Measurements from ENCODE around the gene C17orf75.
"Not testable (repeated sequence)": the region's sequence is repeated elsewhere in the genome, so short reads cannot be mapped to it uniquely, and the experiment has no call there.

The C17orf75 gene

DNA sequence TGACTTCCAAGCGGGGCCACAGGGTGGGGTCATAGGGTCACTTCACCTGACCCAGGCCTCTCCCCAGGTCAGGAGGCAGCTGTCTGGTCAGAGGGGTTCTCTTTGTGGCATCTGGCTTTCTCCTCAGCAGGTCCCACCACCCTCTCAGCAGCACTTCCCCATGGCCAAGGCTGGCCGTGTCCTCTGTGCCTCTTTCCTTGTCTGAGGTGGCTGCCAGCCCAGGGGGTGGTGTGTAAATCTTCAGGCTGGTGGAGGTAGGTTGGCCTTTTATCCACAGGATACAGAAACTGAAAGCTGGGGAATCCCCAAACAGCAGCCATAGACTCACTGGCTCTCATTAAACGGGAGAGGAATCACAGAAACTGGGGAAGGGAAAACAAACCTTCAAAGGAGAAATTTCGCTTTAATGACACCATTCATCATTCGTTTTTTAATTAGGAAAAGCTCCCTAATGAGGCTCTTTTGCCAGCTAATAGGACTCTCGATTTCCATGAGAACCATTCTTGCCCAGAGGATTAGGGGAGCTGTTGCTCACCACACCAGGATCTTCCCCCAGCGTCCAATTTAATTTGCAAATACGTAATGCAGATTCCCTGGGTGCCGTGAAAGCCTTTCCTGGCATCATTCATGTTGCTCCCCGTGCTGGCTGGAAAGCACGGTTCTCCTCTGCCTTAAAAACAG is 18.0 kb downstream of the C17orf75 start:
- Histone ChIP-seq H3K27me3 (ENCODE audit: control insufficient read depth, low read length) (no peaks in the 10 kb centered on the region), H3F3A (ENCODE audit: control insufficient read depth, insufficient read depth) (peaks cover 8% of the 10 kb centered on the region; the same call in 1 of the 2 replicates), H3K9me2 (replicated peaks; ENCODE audit: control insufficient read depth, low read length) (no peaks in the 10 kb centered on the region), H3K4me2 (ENCODE audit: low read length) (no peak overlapping the region), H3K4me3 (ENCODE audit: low read length) (no peak overlapping the region), H4K20me1 (ENCODE audit: control insufficient read depth, insufficient read depth, low read depth, low read length) (no peaks in the 10 kb centered on the region), H3K4me1 (ENCODE audit: control insufficient read depth, low read length) (peaks cover 24% of the 10 kb centered on the region), H3K79me2 (ENCODE audit: control insufficient read depth, low read length) (no peaks in the 10 kb centered on the region), H3K9me3 (ENCODE audit: control insufficient read depth, insufficient read depth, low read length) (no peaks in the 10 kb centered on the region), H3K36me3 (ENCODE audit: control insufficient read depth, low read length) (no peaks in the 10 kb centered on the region), H3K27ac (ENCODE audit: low read depth, low read length) (no peak overlapping the region)
- TF ChIP-seq EZH2phosphoT487 (IDR thresholded peaks at IDR 0.05; ENCODE audit: borderline replicate concordance, low read length): no peak
- TF ChIP-seq, protein P1, sequence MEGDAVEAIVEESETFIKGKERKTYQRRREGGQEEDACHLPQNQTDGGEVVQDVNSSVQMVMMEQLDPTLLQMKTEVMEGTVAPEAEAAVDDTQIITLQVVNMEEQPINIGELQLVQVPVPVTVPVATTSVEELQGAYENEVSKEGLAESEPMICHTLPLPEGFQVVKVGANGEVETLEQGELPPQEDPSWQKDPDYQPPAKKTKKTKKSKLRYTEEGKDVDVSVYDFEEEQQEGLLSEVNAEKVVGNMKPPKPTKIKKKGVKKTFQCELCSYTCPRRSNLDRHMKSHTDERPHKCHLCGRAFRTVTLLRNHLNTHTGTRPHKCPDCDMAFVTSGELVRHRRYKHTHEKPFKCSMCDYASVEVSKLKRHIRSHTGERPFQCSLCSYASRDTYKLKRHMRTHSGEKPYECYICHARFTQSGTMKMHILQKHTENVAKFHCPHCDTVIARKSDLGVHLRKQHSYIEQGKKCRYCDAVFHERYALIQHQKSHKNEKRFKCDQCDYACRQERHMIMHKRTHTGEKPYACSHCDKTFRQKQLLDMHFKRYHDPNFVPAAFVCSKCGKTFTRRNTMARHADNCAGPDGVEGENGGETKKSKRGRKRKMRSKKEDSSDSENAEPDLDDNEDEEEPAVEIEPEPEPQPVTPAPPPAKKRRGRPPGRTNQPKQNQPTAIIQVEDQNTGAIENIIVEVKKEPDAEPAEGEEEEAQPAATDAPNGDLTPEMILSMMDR (IDR thresholded peaks at IDR 0.05; ENCODE audit: low read depth, low read length, poor library complexity, severe bottlenecking): no peak

DNA sequence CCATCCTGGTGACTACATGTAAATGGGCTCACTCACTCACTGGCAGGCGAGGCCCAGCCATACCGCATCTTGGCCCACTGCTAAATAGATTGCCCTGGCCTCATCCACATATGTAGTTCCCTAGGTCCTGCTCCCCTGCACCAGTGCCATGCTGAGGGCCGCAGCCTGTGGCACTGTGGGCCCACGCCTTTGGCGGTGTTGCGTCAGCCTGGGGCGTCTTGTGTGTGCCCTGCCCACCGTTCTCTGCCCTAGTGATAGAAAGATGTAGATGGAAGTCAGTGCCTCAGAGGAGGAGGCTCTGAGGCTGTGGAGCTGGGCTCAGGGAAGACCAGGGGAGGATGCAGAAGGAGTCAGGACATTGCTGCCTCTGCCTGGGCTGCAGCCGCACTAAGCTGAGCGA is 18.9 kb downstream of the C17orf75 start:
- Histone ChIP-seq H3K9me3 (ENCODE audit: control insufficient read depth, insufficient read depth, low read length) (no peaks in the 10 kb centered on the region), H3K4me3 (ENCODE audit: low read length) (no peak overlapping the region), H3K4me1 (ENCODE audit: control insufficient read depth, low read length) (peaks cover 24% of the 10 kb centered on the region), H3K27ac (ENCODE audit: low read depth, low read length) (no peak overlapping the region), H3K27me3 (ENCODE audit: control insufficient read depth, low read length) (no peaks in the 10 kb centered on the region), H3F3A (ENCODE audit: control insufficient read depth, insufficient read depth) (peaks cover 4% of the 10 kb centered on the region; the same call in 1 of the 2 replicates), H3K9me2 (replicated peaks; ENCODE audit: control insufficient read depth, low read length) (no peaks in the 10 kb centered on the region), H3K36me3 (ENCODE audit: control insufficient read depth, low read length) (no peaks in the 10 kb centered on the region), H4K20me1 (ENCODE audit: control insufficient read depth, insufficient read depth, low read depth, low read length) (no peaks in the 10 kb centered on the region), H3K79me2 (ENCODE audit: control insufficient read depth, low read length) (peaks cover 8% of the 10 kb centered on the region), H3K4me2 (ENCODE audit: low read length) (no peak overlapping the region)
- TF ChIP-seq EZH2phosphoT487 (IDR thresholded peaks at IDR 0.05; ENCODE audit: borderline replicate concordance, low read length): no peak
- TF ChIP-seq, protein P1 (IDR thresholded peaks at IDR 0.05; ENCODE audit: low read depth, low read length, poor library complexity, severe bottlenecking): no peak

DNA sequence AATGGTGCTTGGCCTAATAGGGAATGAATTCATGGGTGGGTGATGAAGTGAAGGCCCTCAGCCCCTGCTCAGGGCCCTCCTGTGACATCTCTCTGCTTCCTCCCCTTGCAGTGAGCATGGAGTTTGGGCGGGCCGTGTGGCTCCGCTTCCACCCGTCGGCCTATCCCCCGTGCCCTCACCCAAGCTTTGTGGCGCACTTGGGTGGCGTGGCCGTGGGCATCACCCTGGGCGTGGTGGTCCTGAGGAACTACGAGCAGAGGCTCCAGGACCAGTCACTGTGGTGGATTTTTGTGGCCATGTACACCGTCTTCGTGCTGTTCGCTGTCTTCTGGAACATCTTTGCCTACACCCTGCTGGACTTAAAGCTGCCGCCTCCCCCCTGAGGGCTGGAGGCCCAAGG is 21.1 kb downstream of the C17orf75 start:
- Histone ChIP-seq H3K27me3 (ENCODE audit: control insufficient read depth, low read length) (no peaks in the 10 kb centered on the region), H3F3A (ENCODE audit: control insufficient read depth, insufficient read depth) (0 out of 2 replicates have a peak, but pooled peaks cover 2% of the 10 kb centered on the region), H3K79me2 (ENCODE audit: control insufficient read depth, low read length) (peaks cover 20% of the 10 kb centered on the region), H3K9me2 (replicated peaks; ENCODE audit: control insufficient read depth, low read length) (no peaks in the 10 kb centered on the region), H3K4me2 (ENCODE audit: low read length) (no peak overlapping the region), H3K27ac (ENCODE audit: low read depth, low read length) (no peak overlapping the region), H3K4me1 (ENCODE audit: control insufficient read depth, low read length) (peaks cover 34% of the 10 kb centered on the region), H3K36me3 (ENCODE audit: control insufficient read depth, low read length) (no peaks in the 10 kb centered on the region; the same call in 1 of the 2 replicates), H3K9me3 (ENCODE audit: control insufficient read depth, insufficient read depth, low read length) (no peaks in the 10 kb centered on the region), H3K4me3 (ENCODE audit: low read length) (no peak overlapping the region), H4K20me1 (ENCODE audit: control insufficient read depth, insufficient read depth, low read depth, low read length) (no peaks in the 10 kb centered on the region)
- TF ChIP-seq EZH2phosphoT487 (IDR thresholded peaks at IDR 0.05; ENCODE audit: borderline replicate concordance, low read length): no peak
- TF ChIP-seq, protein P1 (IDR thresholded peaks at IDR 0.05; ENCODE audit: low read depth, low read length, poor library complexity, severe bottlenecking): no peak

DNA sequence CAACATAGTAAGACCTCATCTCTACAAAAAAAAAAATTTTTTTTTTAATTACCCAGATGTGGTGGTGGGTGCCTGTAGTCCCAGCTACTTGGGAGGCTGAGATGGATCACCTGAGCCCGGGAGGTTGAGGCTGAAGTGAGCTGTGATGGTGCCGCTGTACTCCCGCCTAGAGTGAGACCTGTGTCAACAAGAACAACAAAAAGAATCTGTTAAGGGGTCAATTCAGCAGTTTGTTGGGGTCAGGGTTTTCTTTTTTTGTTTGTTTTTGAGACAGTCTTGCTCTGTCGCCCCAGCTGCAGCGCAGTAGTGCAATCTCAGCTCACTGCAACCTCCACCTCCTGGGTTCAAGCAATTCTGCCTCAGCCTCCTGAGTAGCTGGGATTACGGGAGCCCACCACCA is 21.9 kb downstream of the C17orf75 start:
- H4K20me1 ChIP-seq (ENCODE audit: control insufficient read depth, insufficient read depth, low read depth, low read length); H3F3A ChIP-seq (ENCODE audit: control insufficient read depth, insufficient read depth); H3K9me2 ChIP-seq (replicated peaks; ENCODE audit: control insufficient read depth, low read length); H3K4me3 ChIP-seq (ENCODE audit: low read length); H3K9me3 ChIP-seq (ENCODE audit: control insufficient read depth, insufficient read depth, low read length); H3K27me3 ChIP-seq (ENCODE audit: control insufficient read depth, low read length); H3K4me2 ChIP-seq (ENCODE audit: low read length); H3K27ac ChIP-seq (ENCODE audit: low read depth, low read length); H3K36me3 ChIP-seq (ENCODE audit: control insufficient read depth, low read length): not testable (repeated sequence)
- H3K4me1 ChIP-seq (ENCODE audit: control insufficient read depth, low read length): peaks cover 34% of the 10 kb centered on the region
- H3K79me2 ChIP-seq (ENCODE audit: control insufficient read depth, low read length): peaks cover 20% of the 10 kb centered on the region
